ENCODE results near the gene C2CD4A. TPM values are rescaled to one million over a fixed set of nuclear protein-coding genes. Genes with fewer than 3 reads are reported as not detected.
A peak's percentile ranks its signal among the peaks of the same experiment; 100 is the strongest.

Gene C2CD4A
- polyA plus RNA-seq, 1 experiment: not detected

DNA sequence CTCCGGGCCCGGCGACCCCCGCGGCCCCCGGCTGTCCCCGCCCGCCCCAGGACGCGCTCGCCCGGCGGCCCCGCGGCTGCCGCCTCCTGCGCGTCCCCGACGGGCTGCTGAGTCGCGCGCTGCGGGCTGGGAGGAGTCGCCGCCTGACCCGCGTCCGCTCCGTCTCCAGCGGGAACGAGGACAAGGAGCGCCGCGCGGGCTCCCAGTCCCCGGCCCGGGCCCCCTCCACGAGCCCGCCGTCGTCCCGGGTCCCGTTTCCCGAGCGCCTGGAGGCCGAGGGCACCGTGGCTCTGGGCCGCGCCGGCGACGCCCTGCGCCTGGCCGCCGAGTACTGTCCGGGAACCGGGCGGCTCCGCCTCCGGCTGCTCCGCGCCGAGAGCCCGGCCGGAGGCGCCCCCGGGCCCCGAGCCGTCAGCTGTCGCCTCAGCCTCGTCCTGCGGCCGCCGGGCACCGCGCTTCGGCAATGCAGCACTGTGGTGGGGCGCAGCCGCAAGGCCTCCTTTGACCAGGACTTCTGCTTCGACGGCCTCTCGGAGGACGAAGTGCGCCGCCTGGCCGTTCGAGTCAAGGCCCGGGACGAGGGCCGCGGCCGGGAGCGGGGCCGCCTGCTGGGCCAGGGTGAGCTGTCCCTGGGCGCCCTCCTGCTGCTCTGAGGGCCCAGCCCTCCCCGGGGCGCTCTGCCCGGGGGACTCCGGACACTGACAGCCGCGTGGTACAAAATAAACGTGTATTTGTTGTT is 1.5 kb downstream of the C2CD4A start:
- no peak overlapping the region for H3K27ac ChIP-seq (ENCODE audit: low read depth, low read length)
- H3K9me3 ChIP-seq (ENCODE audit: control insufficient read depth, insufficient read depth, low read length): no peaks in the 10 kb centered on the region; the same call in 1 of the 2 replicates
- ChIA-PET POLR2A (no interaction called here), CTCF (interaction anchor here (1.5 to 6.6 kb wide), 2 partner anchors 8 to 200 kb away, joined by 4 to 35 read pairs; partner anchors contain the start of gene VPS13C)
- TF ChIP-seq, protein P1, sequence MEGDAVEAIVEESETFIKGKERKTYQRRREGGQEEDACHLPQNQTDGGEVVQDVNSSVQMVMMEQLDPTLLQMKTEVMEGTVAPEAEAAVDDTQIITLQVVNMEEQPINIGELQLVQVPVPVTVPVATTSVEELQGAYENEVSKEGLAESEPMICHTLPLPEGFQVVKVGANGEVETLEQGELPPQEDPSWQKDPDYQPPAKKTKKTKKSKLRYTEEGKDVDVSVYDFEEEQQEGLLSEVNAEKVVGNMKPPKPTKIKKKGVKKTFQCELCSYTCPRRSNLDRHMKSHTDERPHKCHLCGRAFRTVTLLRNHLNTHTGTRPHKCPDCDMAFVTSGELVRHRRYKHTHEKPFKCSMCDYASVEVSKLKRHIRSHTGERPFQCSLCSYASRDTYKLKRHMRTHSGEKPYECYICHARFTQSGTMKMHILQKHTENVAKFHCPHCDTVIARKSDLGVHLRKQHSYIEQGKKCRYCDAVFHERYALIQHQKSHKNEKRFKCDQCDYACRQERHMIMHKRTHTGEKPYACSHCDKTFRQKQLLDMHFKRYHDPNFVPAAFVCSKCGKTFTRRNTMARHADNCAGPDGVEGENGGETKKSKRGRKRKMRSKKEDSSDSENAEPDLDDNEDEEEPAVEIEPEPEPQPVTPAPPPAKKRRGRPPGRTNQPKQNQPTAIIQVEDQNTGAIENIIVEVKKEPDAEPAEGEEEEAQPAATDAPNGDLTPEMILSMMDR (IDR thresholded peaks at IDR 0.05; ENCODE audit: low read depth, low read length): peak; percentile 21; the same call in 1 of the 2 replicates
- peak overlapping the region; percentile 44; the same call in 1 of the 2 replicates for H3K4me3 ChIP-seq (ENCODE audit: low read depth, low read length)
- H3K27me3 ChIP-seq (ENCODE audit: control insufficient read depth, insufficient read depth, low read length): peaks cover 25% of the 10 kb centered on the region
- DNase-seq (ENCODE audit: low read depth, low spot score): no peak

DNA sequence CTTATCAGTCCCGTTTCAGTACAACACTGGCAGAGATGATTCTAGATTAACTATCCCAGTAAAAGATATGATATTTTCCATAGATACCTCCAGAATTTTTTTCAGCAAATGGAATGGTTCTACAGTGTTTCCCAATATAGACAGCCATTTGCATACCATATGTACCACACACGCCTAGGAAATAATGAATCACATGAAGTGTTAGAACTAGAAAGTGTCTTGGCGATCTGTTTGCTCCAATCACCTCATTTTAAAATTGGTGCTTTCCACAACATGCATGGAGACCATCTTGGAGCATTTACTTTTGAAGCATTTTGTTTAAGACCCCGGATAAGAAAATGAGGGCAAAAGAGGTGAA is 2.0 kb downstream of the C2CD4A start:
- H3K4me3 ChIP-seq (ENCODE audit: low read depth, low read length): no peak overlapping the region
- TF ChIP-seq, protein P1 (IDR thresholded peaks at IDR 0.05; ENCODE audit: low read depth, low read length): no peak
- H3K9me3 ChIP-seq (ENCODE audit: control insufficient read depth, insufficient read depth, low read length): no peaks in the 10 kb centered on the region; the same call in 1 of the 2 replicates
- no peak for DNase-seq (ENCODE audit: low read depth, low spot score)
- peaks cover 20% of the 10 kb centered on the region for H3K27me3 ChIP-seq (ENCODE audit: control insufficient read depth, insufficient read depth, low read length)
- H3K27ac ChIP-seq (ENCODE audit: low read depth, low read length): no peak overlapping the region
- POLR2A ChIA-PET: no interaction called here
- CTCF ChIA-PET: interaction anchor here (1.5 to 6.6 kb wide), 2 partner anchors 9 to 200 kb away, joined by 4 to 35 read pairs; partner anchors contain the start of gene VPS13C

DNA sequence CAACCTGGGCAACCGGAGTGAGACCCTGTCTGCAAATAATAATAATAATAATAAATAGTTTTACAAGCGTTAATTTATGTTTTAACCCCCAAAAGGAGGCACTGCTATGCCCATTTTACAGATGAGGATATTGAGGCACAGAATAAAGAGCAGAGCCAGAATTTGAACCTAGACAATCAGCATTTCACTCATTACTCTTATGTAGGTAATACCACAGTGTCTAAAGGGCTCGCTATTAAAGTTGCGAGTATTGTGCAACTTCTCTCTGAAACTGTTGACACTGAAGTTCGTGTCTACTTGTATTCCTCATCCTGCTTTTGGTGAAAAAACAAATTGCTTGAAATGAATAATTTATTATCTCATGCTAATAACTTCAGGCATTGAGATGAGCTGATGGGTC is 2.8 kb downstream of the C2CD4A start:
- Histone ChIP-seq H3K9me3 (ENCODE audit: control insufficient read depth, insufficient read depth, low read length) (no peaks in the 10 kb centered on the region; the same call in 1 of the 2 replicates), H3K27ac (ENCODE audit: low read depth, low read length) (no peak overlapping the region), H3K27me3 (ENCODE audit: control insufficient read depth, insufficient read depth, low read length) (peaks cover 17% of the 10 kb centered on the region), H3K4me3 (ENCODE audit: low read depth, low read length) (no peak overlapping the region)
- DNase-seq (ENCODE audit: low read depth, low spot score): no peak
- ChIA-PET CTCF (interaction anchor here (1.5 to 6.6 kb wide), 2 partner anchors 9 to 201 kb away, joined by 4 to 35 read pairs; partner anchors contain the start of gene VPS13C), POLR2A (no interaction called here)
- TF ChIP-seq, protein P1 (IDR thresholded peaks at IDR 0.05; ENCODE audit: low read depth, low read length): no peak

DNA sequence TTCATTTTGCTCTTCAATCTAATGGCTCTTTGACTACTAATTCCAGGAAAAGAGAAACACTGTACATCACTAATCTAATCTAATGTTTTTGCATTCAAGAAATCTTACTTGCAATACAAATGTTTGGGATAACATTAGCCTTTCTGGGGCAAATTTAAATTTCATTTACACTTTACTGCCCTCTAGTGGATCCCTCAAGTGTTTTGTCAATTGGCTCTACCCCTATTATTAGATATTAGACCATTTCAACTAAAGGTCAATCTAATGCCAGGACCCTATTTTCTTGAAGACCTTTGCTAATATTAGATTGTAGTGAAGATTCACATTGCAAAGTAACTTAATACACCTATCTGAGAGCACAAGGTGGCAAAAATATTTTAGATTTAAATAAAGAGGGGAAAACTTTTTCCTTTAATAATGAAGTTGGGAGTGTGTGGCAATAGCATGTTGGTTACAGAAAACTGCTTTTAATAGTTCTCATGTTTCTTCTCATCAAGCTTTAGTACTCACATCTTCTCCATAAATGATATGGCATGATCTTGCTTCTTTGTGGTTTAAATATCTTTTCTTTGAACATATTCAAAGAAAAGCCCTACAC is 5.0 kb downstream of the C2CD4A start:
- DNase-seq (ENCODE audit: low read depth, low spot score): no peak

More for the DNA sequence above, 5.0 kb downstream of the C2CD4A start:
- peaks cover 9% of the 10 kb centered on the region for H3K27me3 ChIP-seq (ENCODE audit: control insufficient read depth, insufficient read depth, low read length)
- CTCF ChIA-PET: interaction anchor here (0.6 to 6.6 kb wide), 14 partner anchors 9 to 238 kb away, joined by 3 to 35 read pairs (median 4); partner anchors contain the start of gene VPS13C
- no peaks in the 10 kb centered on the region; the same call in 1 of the 2 replicates for H3K9me3 ChIP-seq (ENCODE audit: control insufficient read depth, insufficient read depth, low read length)
- no peak overlapping the region for H3K27ac ChIP-seq (ENCODE audit: low read depth, low read length)
- H3K4me3 ChIP-seq (ENCODE audit: low read depth, low read length): no peak overlapping the region
- TF ChIP-seq, protein P1 (IDR thresholded peaks at IDR 0.05; ENCODE audit: low read depth, low read length): peak; percentile 69
- POLR2A ChIA-PET: no interaction called here
